Common myeloid progenitor, CD34-positive (primary cell): ENCODE data around the gene VPS8.

Experiments
- CTCF ChIA-PET: fragments of 350-600 bp; sonication (Branson Sonifier 250); formaldehyde crosslinking; loops from one replicate; lab custom pipeline; 2021; ENCODE audit warnings: antibody characterized with exemption; lab: Charles Lee
- POLR2A ChIA-PET: fragments of 350-600 bp; sonication (Branson Sonifier 250); formaldehyde crosslinking; loops from one replicate; lab custom pipeline; 2021; ENCODE audit warnings: antibody characterized with exemption; lab: Charles Lee
- DNase-seq, 3 donors: peaks; one replicate each; pipeline versions ENCODE4 v3.0.0 to v3.0.0-alpha.2; 2013
- H3K27ac ChIP-seq, 2 experiments: 1 replicate in 1 of 2; 2 replicates in 1 of 2; pipeline ENCODE4 v1.7.0; 2013; ENCODE audit warnings: inconsistent platforms in 2 of 2, low read length in 2 of 2, mild to moderate bottlenecking in 2 of 2, low read depth in 1 of 2, moderate library complexity in 1 of 2; ENCODE audit not compliant: severe bottlenecking in 2 of 2, insufficient read depth in 1 of 2, poor library complexity in 1 of 2
- H3K27me3 ChIP-seq, 5 experiments: replicated peaks in 2 of 5; 1 replicate in 3 of 5; 2 replicates in 2 of 5; pipeline versions ENCODE4 v1.6.1 to v1.7.0; 2013; ENCODE audit warnings: low read length in 4 of 5, mild to moderate bottlenecking in 2 of 5, moderate library complexity in 2 of 5, inconsistent platforms in 1 of 5; ENCODE audit not compliant: insufficient read depth in 5 of 5, control insufficient read depth in 4 of 5
- H3K36me3 ChIP-seq, 4 experiments: 1 replicate in 2 of 4; 2 replicates in 2 of 4; pipeline versions ENCODE4 v1.6.1 to v1.7.0; 2013; ENCODE audit warnings: low read length in 3 of 4, control low read depth in 1 of 4, mild to moderate bottlenecking in 1 of 4; ENCODE audit not compliant: control insufficient read depth in 4 of 4, insufficient read depth in 4 of 4
- H3K4me1 ChIP-seq, 4 experiments: 1 replicate in 3 of 4; 2 replicates in 1 of 4; pipeline versions ENCODE4 v1.6.1 to v1.7.1; 2013; ENCODE audit warnings: low read length in 3 of 4, mild to moderate bottlenecking in 3 of 4, control low read depth in 1 of 4, inconsistent platforms in 1 of 4, moderate library complexity in 1 of 4; ENCODE audit not compliant: control insufficient read depth in 4 of 4, insufficient read depth in 4 of 4; ENCODE audit errors: control extremely low read depth in 1 of 4
- H3K4me3 ChIP-seq, 7 experiments: 1 replicate in 4 of 7; 2 replicates in 3 of 7; pipeline versions ENCODE4 v1.5.1 to v1.7.0; 2013; ENCODE audit warnings: mild to moderate bottlenecking in 7 of 7, low read length in 6 of 7, moderate library complexity in 6 of 7, inconsistent platforms in 2 of 7, low read depth in 2 of 7, control low read depth in 1 of 7; ENCODE audit not compliant: insufficient read depth in 4 of 7, control insufficient read depth in 1 of 7; ENCODE audit errors: extremely low read depth in 1 of 7
- H3K9me3 ChIP-seq, 5 experiments: 1 replicate in 4 of 5; 2 replicates in 1 of 5; pipeline versions ENCODE4 v1.6.1 to v1.7.1; 2013; ENCODE audit warnings: low read length in 4 of 5, mild to moderate bottlenecking in 2 of 5, inconsistent platforms in 1 of 5, low read depth in 1 of 5, moderate library complexity in 1 of 5; ENCODE audit not compliant: control insufficient read depth in 4 of 5, insufficient read depth in 2 of 5; ENCODE audit errors: control extremely low read depth in 1 of 5
- WGBS: methylation state at CpG from one replicate; pipeline ENCODE4 v1.1.5; 2013; ENCODE audit not compliant: insufficient coverage; 5-methylcytosine and 5-hydroxymethylcytosine counted together

The VPS8 gene

DNA sequence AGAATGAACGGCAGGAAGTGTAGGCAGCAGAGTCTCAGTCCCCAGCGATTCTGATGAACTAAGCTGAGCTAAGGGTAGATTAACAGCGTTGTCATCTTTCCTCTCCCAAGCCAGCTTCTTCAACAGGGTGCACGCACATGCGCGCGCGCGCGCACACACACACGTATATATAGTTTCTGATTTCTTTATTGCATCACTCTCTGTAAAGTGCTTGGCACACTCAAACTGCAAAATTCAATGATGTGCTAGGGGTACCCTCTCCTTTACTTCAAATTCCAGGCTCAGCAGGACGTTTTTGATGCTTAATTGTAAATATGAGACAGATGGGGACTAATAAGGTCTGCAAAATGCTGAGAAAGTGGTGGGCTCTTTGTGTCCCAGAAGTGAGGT lies 26.1 kb upstream of the VPS8 start:
- H3K27me3 ChIP-seq, result no peaks in the 10 kb centered on the region
- H3K4me1 ChIP-seq, result peaks cover 17 to 43% (median 29%) of the 10 kb centered on the region in 4 experiments
- ChIA-PET CTCF (interaction anchor here (1.1 to 4.4 kb wide), 8 partner anchors 8 to 59 kb away, joined by 3 to 47 read pairs (median 7); no protein-coding TSS in a partner anchor), POLR2A (interaction anchor here (1.0 kb wide), 1 partner anchor 16 kb away, joined by 4 read pairs; no protein-coding TSS in a partner anchor)
- DNase-seq, result peak in 1 of 3 donors; percentile 19
- H3K9me3 ChIP-seq, result no peaks in the 10 kb centered on the region
- WGBS, result 93% methylated on average over 10 of the region's 12 CpGs
- no peaks in the 10 kb centered on the region for H3K36me3 ChIP-seq
- no peak overlapping the region for H3K27ac ChIP-seq
- H3K4me3 ChIP-seq, result peak overlapping the region in 1 of 7 experiments; percentile 42

GRCh38 chr3:184786280-184786941 lies 25.6 kb upstream of the VPS8 start:
- CTCF ChIA-PET, result interaction anchor here (1.4 to 4.4 kb wide), 4 partner anchors 9 to 19 kb away, joined by 3 to 47 read pairs (median 10); no protein-coding TSS in a partner anchor
- peak; percentile 70 to 87 (median 85) for DNase-seq

GRCh38 chr3:184788751-184789150 lies 23.2 kb upstream of the VPS8 start:
- no peaks in the 10 kb centered on the region for H3K36me3 ChIP-seq
- H3K27ac ChIP-seq, result no peak overlapping the region
- ChIA-PET CTCF (interaction anchor here (1.1 to 4.7 kb wide), 6 partner anchors 10 to 227 kb away, joined by 3 to 30 read pairs (median 4); partner anchors contain the start of gene EPHB3), POLR2A (no interaction called here)
- no peaks in the 10 kb centered on the region for H3K27me3 ChIP-seq
- H3K4me3 ChIP-seq, result no peak overlapping the region
- WGBS, result no CpG with 5 or more reads among the region's 4 CpGs
- DNase-seq, result no peak
- no peaks in the 10 kb centered on the region for H3K9me3 ChIP-seq
- H3K4me1 ChIP-seq, result peaks cover 17 to 39% (median 29%) of the 10 kb centered on the region in 4 experiments

More at GRCh38 chr3:184786280-184786941, 25.6 kb upstream of the VPS8 start:
- 18% methylated on average over 10 of the region's 10 CpGs for WGBS
- Histone ChIP-seq H3K4me1 (peaks cover 17 to 39% (median 29%) of the 10 kb centered on the region in 4 experiments), H3K36me3 (no peaks in the 10 kb centered on the region), H3K9me3 (no peaks in the 10 kb centered on the region), H3K27me3 (no peaks in the 10 kb centered on the region), H3K4me3 (peak overlapping the region in 4 of 7 experiments; percentile 28 to 42 (median 33)), H3K27ac (no peak overlapping the region)
- POLR2A ChIA-PET, result no interaction called here

- H3K27ac ChIP-seq, result no peak overlapping the region
- no peak for DNase-seq
- WGBS, result 90% methylated on average over 5 of the region's 5 CpGs
- no peaks in the 10 kb centered on the region for H3K36me3 ChIP-seq
- POLR2A ChIA-PET, result no interaction called here
- peaks cover 17 to 37% (median 28%) of the 10 kb centered on the region in 4 experiments for H3K4me1 ChIP-seq
- CTCF ChIA-PET, result interaction anchor here (1.1 to 4.7 kb wide), 9 partner anchors 11 to 238 kb away, joined by 3 to 30 read pairs (median 4); partner anchors contain the start of gene EPHB3
- H3K27me3 ChIP-seq, result no peaks in the 10 kb centered on the region
- no peak overlapping the region for H3K4me3 ChIP-seq
- no peaks in the 10 kb centered on the region for H3K9me3 ChIP-seq
These were observed 22.5 kb upstream of the VPS8 start for GRCh38 chr3:184789314-184789998.

DNA sequence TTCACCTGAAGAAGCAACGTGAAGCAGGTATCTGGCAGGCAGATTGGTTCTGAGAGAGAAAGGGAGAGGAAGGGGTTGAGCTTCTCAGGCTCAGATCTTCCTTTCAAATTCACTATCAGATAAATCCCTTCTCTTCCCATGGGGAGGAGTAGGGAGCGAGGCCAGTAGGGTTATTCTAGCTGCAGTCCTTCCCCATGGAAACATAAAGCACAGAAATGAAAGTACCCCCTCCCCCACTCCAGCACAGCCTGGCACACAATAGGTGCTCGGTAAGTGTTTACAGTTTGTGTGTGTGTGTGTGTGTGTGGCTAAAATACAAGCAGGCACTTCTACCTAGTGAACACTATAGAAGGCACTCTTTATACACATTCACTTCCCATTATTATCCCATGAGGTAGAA lies 20.8 kb upstream of the VPS8 start:
- Histone ChIP-seq H3K9me3 (no peaks in the 10 kb centered on the region), H3K4me1 (peaks cover 5 to 30% (median 12%) of the 10 kb centered on the region in 4 experiments), H3K27ac (no peak overlapping the region), H3K27me3 (no peaks in the 10 kb centered on the region), H3K36me3 (no peaks in the 10 kb centered on the region), H3K4me3 (no peak overlapping the region)
- no peak for DNase-seq
- CTCF ChIA-PET, result interaction anchor here (1.0 to 4.7 kb wide), 6 partner anchors 11 to 229 kb away, joined by 3 to 30 read pairs (median 4); partner anchors contain the start of gene EPHB3
- WGBS, result 100% methylated on average over 1 of the region's 3 CpGs
- POLR2A ChIA-PET, result no interaction called here

DNA sequence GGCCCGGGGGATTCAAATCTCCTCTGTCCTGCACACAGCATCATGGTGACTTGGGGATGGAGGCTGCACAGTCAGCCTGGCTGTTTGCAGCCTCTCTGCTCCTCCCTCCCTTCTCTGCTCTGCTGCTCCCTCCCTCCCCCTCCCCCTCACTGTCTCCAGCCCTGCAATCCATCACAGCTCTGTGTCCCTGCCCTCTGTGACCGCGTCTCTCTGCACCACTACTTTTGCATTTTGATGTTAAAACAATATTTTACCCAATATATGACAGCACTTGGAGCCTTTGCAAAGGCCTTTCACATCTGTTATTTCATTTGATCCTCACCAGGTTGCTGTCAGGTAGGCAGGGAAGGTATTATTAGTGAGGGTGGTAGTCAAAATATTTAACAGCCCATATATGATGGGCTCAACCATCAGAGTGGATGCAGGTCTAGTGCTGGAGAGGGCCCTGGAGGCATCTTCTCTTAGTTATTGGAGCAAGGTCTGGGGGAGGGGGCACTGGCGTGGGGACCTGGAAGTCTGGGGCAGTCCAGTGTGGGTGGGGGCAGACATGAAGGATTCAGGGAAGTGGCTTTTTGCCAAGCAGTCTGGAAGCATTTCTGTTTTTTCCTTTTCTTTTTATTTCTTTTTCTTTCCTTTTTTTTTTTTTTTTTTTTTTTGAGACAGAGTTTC lies 16.3 kb upstream of the VPS8 start:
- Histone ChIP-seq H3K27ac (no peak overlapping the region), H3K4me1 (peaks cover 0 to 13% (median 1%) of the 10 kb centered on the region in 4 experiments), H3K4me3 (no peak overlapping the region), H3K9me3 (no peaks in the 10 kb centered on the region), H3K27me3 (no peaks in the 10 kb centered on the region), H3K36me3 (no peaks in the 10 kb centered on the region)
- POLR2A ChIA-PET, result no interaction called here
- 100% methylated on average over 1 of the region's 4 CpGs for WGBS
- CTCF ChIA-PET, result interaction anchor here (0.8 to 1.5 kb wide), 4 partner anchors 9 to 86 kb away, joined by 3 to 7 read pairs (median 5); no protein-coding TSS in a partner anchor
- no peak for DNase-seq
